Stimulated activated CD8-positive, alpha-beta memory T cell treated with anti-CD3 and anti-CD28 coated beads, Interleukin-15, amount 100 ng/mL, for 48 hours (primary cell): ENCODE results near the gene MYO9A.
"Not testable (repeated sequence)": the region's sequence is repeated elsewhere in the genome, so short reads cannot be mapped to it uniquely, and the experiment has no call there.

ENCODE experiments used
- DNase-seq, 2 donors: peaks; one replicate each; pipeline ENCODE4 v3.0.0-alpha.2; 2020; ENCODE audit warnings: low read depth in 2 of 2

Gene MYO9A

GRCh38 chr15:72042865-72043264, 75.1 kb downstream of the MYO9A start:
- no peak for DNase-seq

DNA sequence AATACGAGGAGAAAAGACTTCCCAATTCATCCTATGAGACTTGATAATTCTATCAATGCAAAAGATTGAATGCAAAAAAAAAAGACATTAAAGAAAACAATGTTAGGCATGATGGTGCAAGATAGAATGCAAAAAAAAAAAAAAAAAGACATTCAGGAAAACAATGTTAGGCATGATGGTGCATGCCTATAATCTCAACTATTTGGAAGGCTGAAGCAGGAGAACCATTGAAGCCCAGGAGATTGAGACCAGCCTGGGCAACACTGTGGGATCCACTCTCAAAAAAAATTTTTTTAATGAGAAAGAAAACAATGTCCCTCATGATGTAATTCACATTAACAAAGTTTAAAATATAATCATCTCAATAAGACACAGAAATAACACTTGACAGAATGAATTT, 75.9 kb downstream of the MYO9A start:
- DNase-seq: no peak

DNA sequence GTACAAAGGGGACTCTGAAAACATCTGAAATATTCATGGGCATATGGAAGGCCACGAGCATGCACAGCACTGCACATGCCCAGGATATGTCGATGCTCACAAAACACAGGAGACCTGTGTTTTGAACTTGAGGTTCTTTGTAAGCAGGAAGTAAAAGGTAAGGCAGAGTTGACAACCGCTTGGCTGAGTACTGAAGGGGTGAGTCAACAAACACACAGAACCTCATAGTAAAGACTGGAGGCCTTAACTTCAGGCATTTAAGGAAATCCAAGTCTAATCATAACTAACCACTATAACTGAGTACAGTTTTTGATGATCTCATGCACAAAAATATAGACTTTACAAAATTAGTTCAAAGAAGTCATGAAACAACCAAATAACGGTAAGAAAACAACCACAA, 80.6 kb downstream of the MYO9A start:
- no peak for DNase-seq

- DNase-seq: no peak
These were observed 82.9 kb downstream of the MYO9A start for GRCh38 chr15:72034859-72035650.

DNA sequence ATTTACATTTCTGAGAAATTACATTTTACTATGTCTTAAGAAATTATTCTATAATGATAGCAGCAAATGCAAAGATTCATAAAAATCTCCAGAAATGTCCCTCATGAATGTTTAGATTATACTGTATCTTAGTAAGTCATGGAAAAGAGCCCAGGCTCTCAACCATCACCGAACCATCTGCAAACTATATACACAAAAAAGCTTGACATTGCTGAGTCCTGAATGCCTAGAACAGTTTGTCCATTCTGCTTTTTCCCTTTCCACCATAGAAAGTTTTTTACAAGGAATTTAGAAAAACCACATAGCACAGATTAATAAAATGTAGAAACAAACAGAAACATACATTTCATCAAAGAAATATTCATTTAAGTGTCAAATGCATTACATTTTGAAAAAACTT, 83.6 kb downstream of the MYO9A start:
- DNase-seq: no peak

- DNase-seq: no peak
These were observed 84.2 kb downstream of the MYO9A start for GRCh38 chr15:72033711-72034110.

DNA sequence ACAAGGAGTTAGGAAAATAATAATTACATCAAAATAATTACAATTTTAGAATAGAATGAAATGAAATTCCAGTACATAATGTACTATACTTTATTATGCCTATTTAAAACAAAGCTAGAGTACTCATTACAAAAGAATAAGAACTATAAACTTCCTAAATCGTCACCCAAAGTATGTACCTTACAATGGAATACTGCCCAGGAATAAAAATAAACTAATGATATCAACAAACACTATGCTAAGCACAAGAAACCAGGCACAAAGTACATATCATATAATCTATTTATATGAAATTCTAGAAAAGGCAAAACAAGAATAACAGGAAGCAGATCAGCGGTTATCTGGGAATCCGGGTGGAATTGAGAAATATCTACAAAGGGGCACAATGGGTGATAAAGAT, 84.7 kb downstream of the MYO9A start:
- no peak for DNase-seq

GRCh38 chr15:72021604-72022003, 96.3 kb downstream of the MYO9A start:
- no peak for DNase-seq

DNA sequence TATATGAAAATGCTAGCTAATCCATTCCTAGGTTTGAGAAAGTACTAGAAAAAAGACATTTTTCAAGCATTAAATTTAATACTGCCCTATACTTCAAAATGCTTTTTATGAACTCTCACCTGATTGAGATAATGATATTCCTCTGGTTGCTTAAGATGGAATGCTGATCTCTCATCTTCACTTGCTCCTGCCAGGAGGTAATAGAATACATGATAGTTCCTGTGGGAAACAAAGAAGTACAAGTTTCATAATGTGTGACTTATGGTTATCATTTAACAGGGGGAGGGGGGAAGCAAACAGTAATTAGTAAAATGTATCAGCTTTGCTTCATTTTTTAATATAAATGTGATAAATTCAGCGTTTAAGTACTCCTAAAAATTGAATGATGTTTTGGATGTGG, 97.2 kb downstream of the MYO9A start:
- DNase-seq: no peak

DNA sequence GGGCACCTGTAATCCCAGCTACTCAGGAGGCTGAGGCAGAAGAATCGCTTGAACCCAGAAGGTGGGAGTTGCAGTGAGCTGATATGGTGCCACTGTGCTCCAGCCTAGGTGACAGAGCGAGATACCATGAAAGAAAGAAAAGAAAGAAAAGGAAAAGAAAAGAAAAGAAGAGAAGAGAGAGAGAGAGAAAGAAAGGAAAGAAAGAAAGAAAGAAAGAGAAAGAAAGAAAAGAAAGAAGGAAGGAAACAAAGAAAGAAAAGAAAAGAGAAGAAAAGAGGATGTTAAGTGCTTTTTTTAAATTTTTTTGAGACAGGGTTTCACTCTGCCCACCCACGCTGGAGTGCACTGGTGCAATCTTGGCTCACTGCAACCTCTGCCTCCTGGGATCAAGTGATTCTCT, 103.4 kb downstream of the MYO9A start:
- not testable (repeated sequence) for DNase-seq

- no peak for DNase-seq
These were observed 104.2 kb downstream of the MYO9A start for GRCh38 chr15:72013703-72014102.

DNA sequence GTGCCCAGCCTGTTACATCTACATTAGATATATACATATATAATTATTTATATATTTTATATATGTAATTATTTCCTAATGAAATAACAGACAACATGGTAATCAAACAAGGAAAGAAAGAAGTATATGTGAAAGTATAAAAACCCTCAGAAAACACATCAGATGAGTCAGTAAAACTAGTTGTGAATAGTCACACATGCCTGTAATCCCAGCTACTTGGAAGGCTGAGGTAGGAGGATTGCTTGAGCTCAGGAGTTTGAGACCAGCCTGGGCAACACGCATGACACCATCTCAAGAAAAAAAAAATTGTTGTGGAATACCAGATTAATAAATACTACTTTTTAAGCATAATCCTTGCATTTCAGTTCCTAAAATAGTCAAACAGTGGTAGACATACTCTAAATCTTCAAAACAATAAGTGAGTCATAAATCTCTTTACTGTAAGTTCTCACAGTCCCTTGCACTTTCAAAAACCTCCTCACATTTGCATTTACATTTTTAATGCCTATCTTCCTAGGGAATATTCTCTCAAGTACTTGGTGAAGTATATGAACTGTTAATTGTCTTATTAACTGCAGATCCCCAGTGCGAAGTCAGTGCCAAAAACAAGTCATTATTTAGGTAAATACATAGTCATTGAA, 106.5 kb downstream of the MYO9A start:
- DNase-seq: no peak

DNA sequence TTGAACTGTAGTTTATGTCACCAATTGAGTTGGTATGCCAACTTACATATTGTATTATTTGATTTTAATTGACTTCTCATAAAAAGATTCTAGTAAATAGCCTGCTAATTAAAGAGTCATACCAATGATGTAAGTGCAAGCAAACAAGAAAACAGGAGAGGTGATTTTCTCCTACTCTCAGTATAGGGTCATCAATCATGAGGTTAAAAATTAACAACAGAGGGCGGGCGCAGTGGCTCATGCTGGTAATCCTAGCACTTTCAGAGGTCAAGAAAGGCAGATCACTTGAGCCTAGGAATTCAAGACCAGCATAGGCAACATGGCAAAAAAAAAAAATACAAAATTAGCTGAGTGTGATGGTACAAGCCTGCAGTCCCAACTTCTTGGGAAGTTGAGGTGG, 108.7 kb downstream of the MYO9A start:
- DNase-seq: no peak

GRCh38 chr15:72006382-72006781, 111.6 kb downstream of the MYO9A start:
- DNase-seq: no peak

DNA sequence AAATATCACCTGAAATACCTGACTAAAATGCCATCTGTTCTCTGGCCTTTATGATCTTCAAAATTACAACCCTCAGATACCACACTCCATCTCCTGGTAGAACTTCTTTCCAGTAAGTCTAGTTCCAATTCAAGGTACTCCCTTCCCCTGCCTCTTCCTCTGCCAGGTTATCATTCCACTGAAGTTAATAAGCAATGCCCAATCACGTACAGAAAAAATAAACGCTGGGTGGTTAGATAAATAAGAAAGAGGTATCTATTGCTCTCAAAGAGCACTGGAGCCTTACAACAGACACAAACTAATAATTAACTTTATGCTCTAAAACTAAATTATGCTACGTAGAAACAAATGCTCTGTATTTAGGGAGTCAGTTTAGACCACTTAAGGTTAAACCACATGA, 112.5 kb downstream of the MYO9A start:
- no peak for DNase-seq

GRCh38 chr15:71999807-72000206, 118.1 kb downstream of the MYO9A start:
- no peak for DNase-seq

GRCh38 chr15:71998717-71999116, 119.2 kb downstream of the MYO9A start:
- DNase-seq: not testable (repeated sequence)

DNA sequence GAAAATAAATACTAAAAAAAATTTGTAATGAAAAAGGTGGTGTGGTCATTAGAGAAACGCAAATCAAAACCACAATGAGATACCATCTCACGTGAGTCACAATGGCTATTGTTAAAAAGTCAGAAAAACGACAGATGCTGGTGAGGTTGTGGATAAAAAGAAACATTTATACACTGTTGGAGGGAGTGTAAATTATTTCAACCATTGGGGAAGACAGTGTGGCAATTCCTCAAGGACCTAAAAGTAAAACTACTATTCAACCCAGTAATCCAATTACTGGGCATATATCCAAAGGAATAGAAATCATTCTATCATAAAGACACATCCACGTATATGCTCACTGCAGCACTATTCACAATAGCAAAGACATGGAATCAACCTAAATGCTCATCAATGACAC, 120.3 kb downstream of the MYO9A start:
- no peak for DNase-seq

GRCh38 chr15:71975816-71976150, 142.2 kb downstream of the MYO9A start:
- DNase-seq: no peak

GRCh38 chr15:71974211-71974610, 143.7 kb downstream of the MYO9A start:
- DNase-seq: no peak

GRCh38 chr15:71973366-71973765, 144.6 kb downstream of the MYO9A start:
- no peak for DNase-seq

GRCh38 chr15:71971905-71972304, 146.0 kb downstream of the MYO9A start:
- DNase-seq: no peak

DNA sequence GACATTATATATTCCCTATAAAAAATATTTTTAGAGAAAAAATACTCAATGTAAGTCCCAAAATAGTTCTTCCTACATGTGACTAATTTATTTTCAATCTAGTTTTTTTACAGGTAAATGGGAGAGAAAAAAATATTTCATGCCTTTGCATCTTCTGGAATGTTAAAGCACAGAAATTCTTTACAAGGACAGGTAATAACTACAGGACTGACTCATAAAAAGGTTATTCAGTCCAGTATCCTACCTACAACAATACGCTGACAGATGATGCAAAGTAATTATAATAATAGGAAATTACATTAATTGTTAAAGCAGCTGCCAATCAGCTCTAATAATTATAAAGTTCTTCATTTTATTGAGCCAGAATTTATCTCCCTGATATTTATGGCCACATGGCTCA, 147.5 kb downstream of the MYO9A start:
- DNase-seq: no peak

DNA sequence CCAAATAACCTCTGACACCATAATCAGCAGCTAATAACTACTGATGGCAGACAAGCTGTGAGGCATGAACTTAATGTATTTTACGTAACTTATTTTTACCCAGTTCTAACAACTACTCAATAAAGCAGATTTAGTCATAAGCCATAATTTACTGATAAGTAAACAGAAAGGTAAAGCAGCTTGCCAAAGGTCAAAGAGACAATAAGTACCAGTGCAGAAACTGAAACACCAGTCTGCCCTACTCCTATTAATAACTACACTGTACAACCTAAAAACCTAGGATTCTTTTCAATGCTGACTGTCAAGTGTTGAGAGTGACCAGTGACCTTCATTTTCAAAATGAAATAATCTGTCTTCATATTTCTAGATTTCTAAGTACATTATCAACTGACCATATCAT, 155.4 kb downstream of the MYO9A start:
- DNase-seq: no peak
